CD14-positive monocyte (primary cell): ENCODE results near the gene PPP1R12B. TPM values are rescaled to one million over a fixed set of nuclear protein-coding genes. Genes with fewer than 3 reads are reported as not detected.
A peak's percentile ranks its signal among the peaks of the same experiment; 100 is the strongest.

Experiments used
- DNase-seq, 3 donors: peaks; one replicate each; pipeline ENCODE4 v3.0.0-alpha.2; 2011 to 2022
- H2AFZ ChIP-seq: 2 replicates; pipeline ENCODE4 v1.6.0; 2012; ENCODE audit warnings: mild to moderate bottlenecking, low read depth, low read length, inconsistent platforms; ENCODE audit not compliant: insufficient read depth, poor library complexity, severe bottlenecking
- H3K27ac ChIP-seq, 2 donors: 1 replicate in 1 of 2; 2 replicates in 1 of 2; pipeline ENCODE4 v1.5.1; 2012 to 2013; ENCODE audit warnings: low read length in 2 of 2, control low read depth in 1 of 2, inconsistent platforms in 1 of 2, low read depth in 1 of 2, mild to moderate bottlenecking in 1 of 2
- H3K27me3 ChIP-seq, 2 donors: one replicate each; pipeline versions ENCODE4 v1.6.0 to v1.6.1; 2011 to 2013; ENCODE audit warnings: low read length in 2 of 2; ENCODE audit not compliant: control insufficient read depth in 2 of 2, insufficient read depth in 2 of 2
- H3K36me3 ChIP-seq, 2 donors: replicated peaks in 1 of 2; 1 replicate in 1 of 2; 2 replicates in 1 of 2; pipeline versions ENCODE4 v1.5.1 to v1.6.1; 2012 to 2013; ENCODE audit warnings: low read length in 2 of 2, control low read depth in 1 of 2, inconsistent platforms in 1 of 2, mild to moderate bottlenecking in 1 of 2; ENCODE audit not compliant: insufficient read depth in 2 of 2, control insufficient read depth in 1 of 2
- H3K4me1 ChIP-seq, 2 donors: 1 replicate in 1 of 2; 2 replicates in 1 of 2; pipeline versions ENCODE4 v1.5.1 to v1.6.1; 2012 to 2013; ENCODE audit warnings: low read length in 2 of 2, control low read depth in 1 of 2, inconsistent platforms in 1 of 2, mild to moderate bottlenecking in 1 of 2, moderate library complexity in 1 of 2; ENCODE audit not compliant: insufficient read depth in 2 of 2, control insufficient read depth in 1 of 2
- H3K4me2 ChIP-seq: replicated peaks from 2 replicates; pipeline ENCODE3; 2012; ENCODE audit warnings: low read length, moderate library complexity, mild to moderate bottlenecking; ENCODE audit not compliant: poor library complexity, severe bottlenecking; ENCODE audit errors: extremely low read depth
- H3K4me3 ChIP-seq, 3 experiments: fragments of 200-600 bp in 1 of 3; sonication (generic) in 1 of 3; replicated peaks in 1 of 3; 1 replicate in 2 of 3; 2 replicates in 1 of 3; pipeline ENCODE4 v1.5.1; 2011 to 2013; ENCODE audit warnings: low read length in 3 of 3, mild to moderate bottlenecking in 3 of 3, control low read depth in 2 of 3, low read depth in 2 of 3, inconsistent platforms in 1 of 3, moderate library complexity in 1 of 3
- H3K79me2 ChIP-seq: 2 replicates; pipeline ENCODE4 v1.6.0; 2012; ENCODE audit warnings: mild to moderate bottlenecking, control low read depth, inconsistent platforms, low read length, moderate library complexity; ENCODE audit not compliant: insufficient read depth
- H3K9ac ChIP-seq: 2 replicates; pipeline ENCODE4 v1.6.0; 2017; ENCODE audit warnings: low read length, mild to moderate bottlenecking; ENCODE audit not compliant: insufficient read depth, poor library complexity, severe bottlenecking
- H3K9me3 ChIP-seq, 2 donors: replicated peaks in 1 of 2; 1 replicate in 1 of 2; 2 replicates in 1 of 2; pipeline versions ENCODE4 v1.5.1 to v1.6.1; 2012 to 2013; ENCODE audit warnings: low read length in 2 of 2, control low read depth in 1 of 2; ENCODE audit not compliant: control insufficient read depth in 1 of 2, insufficient read depth in 1 of 2
- H4K20me1 ChIP-seq: 2 replicates; pipeline ENCODE4 v1.6.0; 2012; ENCODE audit warnings: mild to moderate bottlenecking, low read length, control low read depth, moderate library complexity; ENCODE audit not compliant: insufficient read depth
- H3K27ac Mint-ChIP-seq, 7 donors: one replicate each; pipeline ENCODE4 v1.8.0; 2020; ENCODE audit warnings: mild to moderate bottlenecking in 7 of 7, mixed read lengths in 7 of 7, moderate library complexity in 6 of 7, inconsistent platforms in 2 of 7
- H3K27me3 Mint-ChIP-seq, 3 donors: one replicate each; pipeline ENCODE4 v1.8.0; 2021 to 2022; ENCODE audit warnings: low read depth in 3 of 3, mild to moderate bottlenecking in 3 of 3, mixed read lengths in 3 of 3, moderate library complexity in 3 of 3, inconsistent platforms in 1 of 3
- H3K36me3 Mint-ChIP-seq, 2 donors: one replicate each; pipeline ENCODE4 v1.8.0; 2020; ENCODE audit warnings: mixed read lengths in 2 of 2, inconsistent platforms in 1 of 2, mild to moderate bottlenecking in 1 of 2
- H3K4me1 Mint-ChIP-seq: one replicate; pipeline ENCODE4 v1.8.0; 2020; ENCODE audit warnings: mild to moderate bottlenecking, mixed read lengths
- H3K4me3 Mint-ChIP-seq, 2 donors: one replicate each; pipeline ENCODE4 v1.8.0; 2020; ENCODE audit warnings: mild to moderate bottlenecking in 2 of 2, mixed read lengths in 2 of 2, moderate library complexity in 1 of 2
- H3K9me3 Mint-ChIP-seq, 7 donors: one replicate each; pipeline ENCODE4 v1.8.0; 2020 to 2022; ENCODE audit warnings: mixed read lengths in 7 of 7, mild to moderate bottlenecking in 6 of 7, moderate library complexity in 6 of 7, inconsistent platforms in 2 of 7
- WGBS: methylation state at CpG from one replicate; pipeline ENCODE4 v1.1.5; 2013; ENCODE audit warnings: missing lambda C conversion rate; ENCODE audit not compliant: insufficient coverage; 5-methylcytosine and 5-hydroxymethylcytosine counted together
- intact Hi-C, 2 donors: fragments of 100-400 bp; cut with micrococcal nuclease; formaldehyde crosslinking; loops; one replicate each; pipeline versions ENCODE4 v1.15.0 to v1.15.1; 2023
- polyA plus RNA-seq, 3 donors: library from polyadenylated mRNA; depleted of rRNA in 1 of 3; unstranded in 2 of 3; stranded (reverse) in 1 of 3; fragments of 300-500 nt in 2 of 3; fragments of >200 nt in 1 of 3; fragmentation: Illumina TruSeq in 2 of 3; gene quantifications; 1 replicate in 2 of 3; 2 replicates in 1 of 3; pipeline ENCODE4 v1.2.3, GENCODE V29; 2012 to 2021
- TF ChIP-seq, protein P1 (sequence below): fragments of 200-600 bp; IDR thresholded peaks from one replicate; pipeline ENCODE4 v1.8.0; 2022; ENCODE audit warnings: antibody characterized with exemption, mild to moderate bottlenecking

Gene PPP1R12B
- polyA plus RNA-seq, 3 donors, result 1.3 to 12.2 (median 1.7) TPM

GRCh38 chr1:202571719-202572339 is 223.3 kb downstream of the PPP1R12B start:
- WGBS, result 92% methylated on average over 2 of the region's 3 CpGs
- H3K4me1 Mint-ChIP-seq, result peaks cover 3% of the 10 kb centered on the region
- H3K27me3 ChIP-seq, result peaks cover 10 to 12% of the 10 kb centered on the region in 2 donors
- H3K4me3 Mint-ChIP-seq, result no peak overlapping the region
- no peak overlapping the region for H3K4me2 ChIP-seq
- no peak overlapping the region for H3K27ac Mint-ChIP-seq
- no peak overlapping the region for H3K9ac ChIP-seq
- peaks cover 0 to 84% of the 10 kb centered on the region in 2 donors for H3K36me3 ChIP-seq
- H3K9me3 ChIP-seq, result no peaks in the 10 kb centered on the region
- peak; percentile 10 to 36 (median 34) for DNase-seq
- H3K4me3 ChIP-seq, result no peak overlapping the region
- H3K4me1 ChIP-seq, result peaks cover 2 to 5% of the 10 kb centered on the region in 2 donors
- peaks cover 0 to 2% (median 0%) of the 10 kb centered on the region in 7 donors for H3K9me3 Mint-ChIP-seq
- H3K27me3 Mint-ChIP-seq, result peaks cover 5 to 40% (median 26%) of the 10 kb centered on the region in 3 donors
- no peak overlapping the region for H2AFZ ChIP-seq
- peaks cover 33% of the 10 kb centered on the region for H4K20me1 ChIP-seq
- TF ChIP-seq, protein P1, sequence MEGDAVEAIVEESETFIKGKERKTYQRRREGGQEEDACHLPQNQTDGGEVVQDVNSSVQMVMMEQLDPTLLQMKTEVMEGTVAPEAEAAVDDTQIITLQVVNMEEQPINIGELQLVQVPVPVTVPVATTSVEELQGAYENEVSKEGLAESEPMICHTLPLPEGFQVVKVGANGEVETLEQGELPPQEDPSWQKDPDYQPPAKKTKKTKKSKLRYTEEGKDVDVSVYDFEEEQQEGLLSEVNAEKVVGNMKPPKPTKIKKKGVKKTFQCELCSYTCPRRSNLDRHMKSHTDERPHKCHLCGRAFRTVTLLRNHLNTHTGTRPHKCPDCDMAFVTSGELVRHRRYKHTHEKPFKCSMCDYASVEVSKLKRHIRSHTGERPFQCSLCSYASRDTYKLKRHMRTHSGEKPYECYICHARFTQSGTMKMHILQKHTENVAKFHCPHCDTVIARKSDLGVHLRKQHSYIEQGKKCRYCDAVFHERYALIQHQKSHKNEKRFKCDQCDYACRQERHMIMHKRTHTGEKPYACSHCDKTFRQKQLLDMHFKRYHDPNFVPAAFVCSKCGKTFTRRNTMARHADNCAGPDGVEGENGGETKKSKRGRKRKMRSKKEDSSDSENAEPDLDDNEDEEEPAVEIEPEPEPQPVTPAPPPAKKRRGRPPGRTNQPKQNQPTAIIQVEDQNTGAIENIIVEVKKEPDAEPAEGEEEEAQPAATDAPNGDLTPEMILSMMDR, result peak; percentile 87
- no peak overlapping the region for H3K27ac ChIP-seq
- intact Hi-C loops, result no loop called here
- no peaks in the 10 kb centered on the region for H3K79me2 ChIP-seq
- H3K36me3 Mint-ChIP-seq, result peaks cover 77 to 78% of the 10 kb centered on the region in 2 donors

DNA sequence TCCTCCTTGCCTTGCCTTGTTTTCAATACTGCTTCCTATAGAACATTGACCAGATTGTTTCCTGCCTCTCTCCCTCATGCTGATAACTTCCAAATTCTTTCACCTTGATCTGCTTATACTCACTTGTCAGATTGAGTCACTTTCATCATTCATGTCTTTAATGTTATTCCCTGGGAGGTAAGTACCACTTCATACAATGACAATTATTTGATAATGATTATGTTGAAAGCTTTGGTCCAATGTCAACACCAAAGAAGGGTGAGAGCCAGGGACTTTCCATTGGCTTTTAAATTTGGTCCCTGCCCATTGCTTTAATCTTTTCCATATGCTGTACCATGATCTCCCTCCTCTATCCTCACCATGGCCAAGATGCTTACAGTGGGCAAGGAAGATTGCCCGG is 224.4 kb downstream of the PPP1R12B start:
- Histone ChIP-seq H3K36me3 (peaks cover 0 to 73% of the 10 kb centered on the region in 2 donors), H3K27me3 (peaks cover 10 to 12% of the 10 kb centered on the region in 2 donors), H3K4me1 (peaks cover 5 to 9% of the 10 kb centered on the region in 2 donors), H3K27ac (no peak overlapping the region), H3K9me3 (no peaks in the 10 kb centered on the region), H2AFZ (no peak overlapping the region), H3K4me2 (no peak overlapping the region), H3K79me2 (no peaks in the 10 kb centered on the region), H4K20me1 (peaks cover 38% of the 10 kb centered on the region), H3K9ac (no peak overlapping the region), H3K4me3 (no peak overlapping the region)
- Mint-ChIP-seq H3K4me1 (peaks cover 6% of the 10 kb centered on the region), H3K4me3 (peak overlapping the region in 1 of 2 donors; percentile 66), H3K27me3 (peaks cover 9 to 37% (median 26%) of the 10 kb centered on the region in 3 donors), H3K9me3 (peaks cover 0 to 2% (median 0%) of the 10 kb centered on the region in 7 donors), H3K27ac (no peak overlapping the region), H3K36me3 (peaks cover 73 to 74% of the 10 kb centered on the region in 2 donors)
- 100% methylated on average over 1 of the region's 1 CpG for WGBS
- TF ChIP-seq, protein P1, result no peak
- intact Hi-C loops, result no loop called here
- no peak for DNase-seq
